HG03097 (cell line): ENCODE measurements around the gene FUT3.

Source experiments
- ATAC-seq: cut with Tn5 transposase; IDR thresholded peaks from one replicate; pipeline ENCODE4 v1.9.1; 2021; ENCODE audit not compliant: unreplicated experiment, low FRiP score

The FUT3 gene

GRCh38 chr19:5804516-5805461 lies 46.5 kb downstream of the FUT3 start, which contains the start of gene NRTN:
NRTN (plus strand) TSS chr19:5805067; CDS start chr19:5824166, 19,099 bp downstream.
- ATAC-seq: no peak

GRCh38 chr19:5803752-5804515 lies 47.3 kb downstream of the FUT3 start:
- no peak for ATAC-seq

- no peak for ATAC-seq
These were observed 47.9 kb downstream of the FUT3 start for GRCh38 chr19:5803441-5803751.

- ATAC-seq: no peak
These were observed 49.2 kb downstream of the FUT3 start for GRCh38 chr19:5801796-5802619.

- ATAC-seq: no peak
These were observed 50.6 kb downstream of the FUT3 start for GRCh38 chr19:5800361-5801270.

GRCh38 chr19:5799247-5800241 lies 51.7 kb downstream of the FUT3 start:
- no peak for ATAC-seq

- no peak for ATAC-seq
These were observed 53.0 kb downstream of the FUT3 start for GRCh38 chr19:5798244-5798643.

- no peak for ATAC-seq
These were observed 55.8 kb downstream of the FUT3 start for GRCh38 chr19:5795382-5795919.

- ATAC-seq: no peak
These were observed 58.1 kb downstream of the FUT3 start for GRCh38 chr19:5793188-5793587.
